Measurements from ENCODE around the gene SLC7A10.

The SLC7A10 gene

GRCh38 chr19:33217881-33218280 lies 7.8 kb downstream of the SLC7A10 start:
- Histone ChIP-seq H3K9me2 (replicated peaks; ENCODE audit: control insufficient read depth, low read length) (no peaks in the 10 kb centered on the region), H3K36me3 (ENCODE audit: control insufficient read depth, low read length) (no peaks in the 10 kb centered on the region), H3K27ac (ENCODE audit: low read depth, low read length) (no peak overlapping the region), H3K79me2 (ENCODE audit: control insufficient read depth, low read length) (no peaks in the 10 kb centered on the region), H4K20me1 (ENCODE audit: control insufficient read depth, insufficient read depth, low read depth, low read length) (no peaks in the 10 kb centered on the region), H3K4me1 (ENCODE audit: control insufficient read depth, low read length) (no peaks in the 10 kb centered on the region), H3K9me3 (ENCODE audit: control insufficient read depth, insufficient read depth, low read length) (no peaks in the 10 kb centered on the region), H3K27me3 (ENCODE audit: control insufficient read depth, low read length) (no peaks in the 10 kb centered on the region), H3K4me3 (ENCODE audit: low read length) (no peak overlapping the region), H3F3A (ENCODE audit: control insufficient read depth, insufficient read depth) (no peaks in the 10 kb centered on the region), H3K4me2 (ENCODE audit: low read length) (no peak overlapping the region)
- TF ChIP-seq CTCF (IDR thresholded peaks at IDR 0.05; ENCODE audit: low read depth, low read length, poor library complexity, severe bottlenecking), result no peak
- no peak for TF ChIP-seq EZH2phosphoT487 (IDR thresholded peaks at IDR 0.05; ENCODE audit: borderline replicate concordance, low read length)

GRCh38 chr19:33216198-33216830 lies 9.3 kb downstream of the SLC7A10 start:
- Histone ChIP-seq H3K27ac (ENCODE audit: low read depth, low read length) (no peak overlapping the region), H3K4me1 (ENCODE audit: control insufficient read depth, low read length) (no peaks in the 10 kb centered on the region), H3F3A (ENCODE audit: control insufficient read depth, insufficient read depth) (no peaks in the 10 kb centered on the region), H3K79me2 (ENCODE audit: control insufficient read depth, low read length) (no peaks in the 10 kb centered on the region), H4K20me1 (ENCODE audit: control insufficient read depth, insufficient read depth, low read depth, low read length) (no peaks in the 10 kb centered on the region), H3K4me2 (ENCODE audit: low read length) (no peak overlapping the region), H3K36me3 (ENCODE audit: control insufficient read depth, low read length) (no peaks in the 10 kb centered on the region), H3K9me2 (replicated peaks; ENCODE audit: control insufficient read depth, low read length) (no peaks in the 10 kb centered on the region), H3K9me3 (ENCODE audit: control insufficient read depth, insufficient read depth, low read length) (no peaks in the 10 kb centered on the region), H3K4me3 (ENCODE audit: low read length) (no peak overlapping the region), H3K27me3 (ENCODE audit: control insufficient read depth, low read length) (no peaks in the 10 kb centered on the region)
- TF ChIP-seq EZH2phosphoT487 (IDR thresholded peaks at IDR 0.05; ENCODE audit: borderline replicate concordance, low read length) (no peak), CTCF (IDR thresholded peaks at IDR 0.05; ENCODE audit: low read depth, low read length, poor library complexity, severe bottlenecking) (no peak)

GRCh38 chr19:33215438-33216197 lies 10.0 kb downstream of the SLC7A10 start:
- TF ChIP-seq CTCF (IDR thresholded peaks at IDR 0.05; ENCODE audit: low read depth, low read length, poor library complexity, severe bottlenecking), result no peak
- TF ChIP-seq EZH2phosphoT487 (IDR thresholded peaks at IDR 0.05; ENCODE audit: borderline replicate concordance, low read length), result no peak
- no peak overlapping the region for H3K27ac ChIP-seq (ENCODE audit: low read depth, low read length)
- no peak overlapping the region for H3K4me3 ChIP-seq (ENCODE audit: low read length)
- H3K27me3 ChIP-seq (ENCODE audit: control insufficient read depth, low read length), result no peaks in the 10 kb centered on the region
- no peak overlapping the region for H3K4me2 ChIP-seq (ENCODE audit: low read length)
- no peaks in the 10 kb centered on the region for H3K4me1 ChIP-seq (ENCODE audit: control insufficient read depth, low read length)
- H3K36me3 ChIP-seq (ENCODE audit: control insufficient read depth, low read length), result no peaks in the 10 kb centered on the region
- no peaks in the 10 kb centered on the region for H3K9me3 ChIP-seq (ENCODE audit: control insufficient read depth, insufficient read depth, low read length)
- no peaks in the 10 kb centered on the region for H3F3A ChIP-seq (ENCODE audit: control insufficient read depth, insufficient read depth)
- H3K9me2 ChIP-seq (replicated peaks; ENCODE audit: control insufficient read depth, low read length), result no peaks in the 10 kb centered on the region
- H3K79me2 ChIP-seq (ENCODE audit: control insufficient read depth, low read length), result no peaks in the 10 kb centered on the region
- H4K20me1 ChIP-seq (ENCODE audit: control insufficient read depth, insufficient read depth, low read depth, low read length), result no peaks in the 10 kb centered on the region
